Neural crest cell (in vitro differentiated cells): ENCODE results near the gene ADPRH. TPM values are rescaled to one million over a fixed set of nuclear protein-coding genes. Genes with fewer than 3 reads are reported as not detected.

Experiments used
- DNase-seq: peaks from one replicate; pipeline ENCODE4 v3.0.0; 2021; ENCODE audit warnings: low read depth, mixed read lengths, low spot score
- H3K27ac Mint-ChIP-seq: one replicate; pipeline ENCODE4 v1.8.0; 2021; ENCODE audit warnings: mild to moderate bottlenecking, mixed read lengths; ENCODE audit not compliant: unreplicated experiment
- H3K27me3 Mint-ChIP-seq: 2 replicates; pipeline ENCODE4 v1.8.0; 2021; ENCODE audit warnings: low read depth, mild to moderate bottlenecking, mixed read lengths
- H3K36me3 Mint-ChIP-seq: 2 replicates; pipeline ENCODE4 v1.8.0; 2021; ENCODE audit warnings: low read depth, mild to moderate bottlenecking, mixed read lengths
- H3K4me1 Mint-ChIP-seq: 2 replicates; pipeline ENCODE4 v1.8.0; 2021; ENCODE audit warnings: mixed read lengths
- H3K4me3 Mint-ChIP-seq: one replicate; pipeline ENCODE4 v1.8.0; 2021; ENCODE audit warnings: mild to moderate bottlenecking, mixed read lengths
- H3K9me3 Mint-ChIP-seq: 2 replicates; pipeline ENCODE4 v1.8.0; 2021; ENCODE audit warnings: mixed read lengths
- total RNA-seq: library from RNA; stranded (reverse); gene quantifications from 2 replicates; pipeline ENCODE4 v1.2.1, GENCODE V29; 2021
- TF ChIP-seq, protein P1 (sequence below): fragments of 200-600 bp; sonication (generic); conservative IDR thresholded peaks from 2 replicates; pipeline ENCODE4 v1.5.0; 2021; ENCODE audit warnings: antibody characterized with exemption, mild to moderate bottlenecking

The ADPRH gene
- total RNA-seq, 1 donor from 2014 or later: 3.5 TPM

DNA sequence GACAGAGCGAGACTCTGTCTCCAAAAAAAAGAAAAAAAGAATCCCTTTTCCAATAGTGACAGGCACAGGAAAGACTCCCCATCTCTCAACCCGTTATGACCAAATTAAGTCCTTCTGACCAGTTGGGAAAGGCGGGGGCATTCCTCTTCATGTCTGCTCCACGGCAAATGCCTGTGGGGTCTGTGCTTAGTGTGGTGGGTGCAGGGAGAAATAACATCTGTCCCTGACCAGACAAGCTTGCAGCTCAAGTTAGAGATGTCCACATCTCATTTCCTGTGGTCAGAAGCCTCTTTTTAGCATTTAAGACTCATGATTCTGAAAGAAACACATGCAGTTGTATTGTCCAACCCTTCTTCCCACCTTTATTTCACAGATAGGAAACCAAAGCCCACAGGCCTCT is 34.6 kb downstream of the ADPRH start:
- Mint-ChIP-seq H3K27me3 (no peaks in the 10 kb centered on the region), H3K9me3 (peaks cover 8% of the 10 kb centered on the region), H3K4me3 (no peak overlapping the region), H3K36me3 (no peaks in the 10 kb centered on the region), H3K27ac (no peak overlapping the region), H3K4me1 (no peaks in the 10 kb centered on the region)
- no peak for DNase-seq
- TF ChIP-seq, protein P1, sequence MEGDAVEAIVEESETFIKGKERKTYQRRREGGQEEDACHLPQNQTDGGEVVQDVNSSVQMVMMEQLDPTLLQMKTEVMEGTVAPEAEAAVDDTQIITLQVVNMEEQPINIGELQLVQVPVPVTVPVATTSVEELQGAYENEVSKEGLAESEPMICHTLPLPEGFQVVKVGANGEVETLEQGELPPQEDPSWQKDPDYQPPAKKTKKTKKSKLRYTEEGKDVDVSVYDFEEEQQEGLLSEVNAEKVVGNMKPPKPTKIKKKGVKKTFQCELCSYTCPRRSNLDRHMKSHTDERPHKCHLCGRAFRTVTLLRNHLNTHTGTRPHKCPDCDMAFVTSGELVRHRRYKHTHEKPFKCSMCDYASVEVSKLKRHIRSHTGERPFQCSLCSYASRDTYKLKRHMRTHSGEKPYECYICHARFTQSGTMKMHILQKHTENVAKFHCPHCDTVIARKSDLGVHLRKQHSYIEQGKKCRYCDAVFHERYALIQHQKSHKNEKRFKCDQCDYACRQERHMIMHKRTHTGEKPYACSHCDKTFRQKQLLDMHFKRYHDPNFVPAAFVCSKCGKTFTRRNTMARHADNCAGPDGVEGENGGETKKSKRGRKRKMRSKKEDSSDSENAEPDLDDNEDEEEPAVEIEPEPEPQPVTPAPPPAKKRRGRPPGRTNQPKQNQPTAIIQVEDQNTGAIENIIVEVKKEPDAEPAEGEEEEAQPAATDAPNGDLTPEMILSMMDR: no peak

DNA sequence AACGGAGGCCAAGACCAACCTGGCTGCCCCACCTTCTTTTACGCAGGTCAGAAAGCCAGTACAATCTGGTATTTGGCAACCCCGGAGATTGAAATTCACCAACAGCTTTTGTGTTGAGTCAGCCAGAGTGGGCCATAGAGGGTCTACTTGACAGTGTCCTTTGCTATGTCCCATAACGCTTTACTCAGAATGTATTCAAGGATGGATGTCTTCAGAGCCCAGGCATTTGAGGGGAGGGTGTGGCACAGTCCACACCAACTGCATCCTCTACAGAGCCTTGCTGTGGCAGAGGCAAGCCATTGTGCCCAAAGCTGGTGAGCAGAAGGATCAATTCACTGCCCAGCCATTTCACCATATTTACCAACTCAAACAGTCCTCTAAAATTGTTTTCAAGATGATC is 36.8 kb downstream of the ADPRH start:
- TF ChIP-seq, protein P1: no peak
- Mint-ChIP-seq H3K27me3 (no peaks in the 10 kb centered on the region), H3K27ac (no peak overlapping the region), H3K4me1 (no peaks in the 10 kb centered on the region), H3K36me3 (no peaks in the 10 kb centered on the region), H3K9me3 (peaks cover 5% of the 10 kb centered on the region), H3K4me3 (no peak overlapping the region)
- DNase-seq: no peak

DNA sequence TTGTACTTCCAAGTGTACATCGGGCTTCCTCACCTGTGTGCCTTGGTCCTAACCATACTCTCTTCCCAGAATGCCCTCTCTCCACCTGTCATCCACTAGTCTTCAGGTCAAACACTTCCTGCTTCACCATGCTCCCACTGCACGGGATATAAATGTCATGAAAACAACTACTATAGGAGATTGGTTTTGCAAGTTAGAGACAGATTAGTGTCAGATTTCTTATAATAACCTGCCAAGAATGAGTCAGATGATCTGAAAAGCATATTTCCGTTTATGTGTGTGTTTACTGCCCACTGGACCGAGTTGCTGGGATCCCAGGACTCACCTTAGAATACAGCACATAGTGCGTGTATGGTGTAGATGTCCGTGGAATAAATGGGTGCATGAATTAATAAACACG is 39.8 kb downstream of the ADPRH start:
- Mint-ChIP-seq H3K36me3 (no peaks in the 10 kb centered on the region), H3K27me3 (no peaks in the 10 kb centered on the region), H3K4me1 (no peaks in the 10 kb centered on the region), H3K9me3 (peaks cover 5% of the 10 kb centered on the region), H3K4me3 (no peak overlapping the region), H3K27ac (no peak overlapping the region)
- DNase-seq: no peak
- TF ChIP-seq, protein P1: no peak

DNA sequence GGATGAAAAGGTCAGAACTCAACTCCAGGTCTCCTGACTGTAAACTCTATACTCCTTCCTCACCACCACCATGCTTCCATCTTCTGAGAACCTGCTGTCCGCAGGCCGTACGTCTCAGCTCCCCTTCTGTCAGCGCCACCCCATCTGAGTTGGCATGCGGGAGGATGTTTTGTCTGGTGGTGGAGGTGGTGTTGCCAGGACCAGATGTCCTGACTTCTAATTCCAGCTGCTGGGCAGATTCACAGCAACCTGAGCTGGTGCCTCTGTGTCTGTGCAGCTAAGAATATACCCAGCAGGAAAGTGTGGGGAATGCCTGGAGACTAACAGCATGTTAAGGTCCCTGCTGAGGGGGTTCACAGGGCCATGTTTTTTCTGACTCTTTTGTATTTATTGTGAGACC is 41.6 kb downstream of the ADPRH start:
- peaks cover 3% of the 10 kb centered on the region for H3K4me1 Mint-ChIP-seq
- no peak overlapping the region for H3K27ac Mint-ChIP-seq
- no peaks in the 10 kb centered on the region for H3K36me3 Mint-ChIP-seq
- no peak overlapping the region for H3K4me3 Mint-ChIP-seq
- DNase-seq: no peak
- H3K9me3 Mint-ChIP-seq: no peaks in the 10 kb centered on the region
- no peaks in the 10 kb centered on the region for H3K27me3 Mint-ChIP-seq
- TF ChIP-seq, protein P1: no peak

DNA sequence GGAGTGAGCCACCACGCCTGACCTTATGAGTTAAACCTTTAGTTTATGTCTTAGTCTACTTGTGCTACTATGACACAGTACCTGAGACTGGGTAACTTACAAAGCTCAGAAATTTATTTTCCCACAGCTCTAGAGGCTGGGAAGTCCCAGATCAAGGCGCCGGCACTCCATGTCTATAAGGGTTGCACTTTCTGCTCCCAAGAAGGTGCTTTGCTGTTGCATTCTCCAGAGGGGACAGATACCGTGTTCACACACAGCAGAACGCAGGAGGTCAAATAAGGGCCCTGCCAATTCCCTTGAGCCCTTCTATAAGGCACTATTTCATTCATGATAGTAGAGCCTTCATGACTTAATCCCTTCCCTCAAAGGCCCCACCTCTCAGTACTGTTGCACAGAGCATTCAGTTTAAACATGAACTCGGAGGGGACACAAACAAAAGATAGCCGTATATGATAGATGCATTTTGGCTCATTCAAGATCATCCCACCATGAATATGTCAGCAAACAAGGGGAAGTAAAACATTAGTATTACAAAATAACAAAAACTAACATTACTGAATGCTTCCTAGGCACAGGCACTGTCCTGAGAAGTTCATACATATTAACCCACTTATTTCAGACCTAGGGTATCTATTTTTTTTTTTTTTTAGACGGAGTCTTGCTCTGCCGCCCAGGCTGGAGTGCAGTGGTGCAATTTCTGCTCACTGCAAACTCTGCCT is 44.9 kb downstream of the ADPRH start:
- Mint-ChIP-seq H3K4me1 (peaks cover 4% of the 10 kb centered on the region), H3K27ac (no peak overlapping the region), H3K9me3 (no peaks in the 10 kb centered on the region), H3K27me3 (peaks cover 2% of the 10 kb centered on the region), H3K36me3 (no peaks in the 10 kb centered on the region), H3K4me3 (no peak overlapping the region)
- no peak for DNase-seq
- TF ChIP-seq, protein P1: no peak
